Erythroblast (primary cell): ENCODE results near the gene NWD2.
"Not testable (repeated sequence)": the region's sequence is repeated elsewhere in the genome, so short reads cannot be mapped to it uniquely, and the experiment has no call there.

ENCODE experiments used
- DNase-seq, 2 experiments: peaks; one replicate each; lab custom pipeline; 2025; lab: John Stamatoyannopoulos, UW
- GATA1 ChIP-seq: IDR thresholded peaks from 2 replicates; pipeline ENCODE4 v1.6.1; 2011; ENCODE audit warnings: low read depth, mild to moderate bottlenecking, control low read depth, low read length, moderate library complexity
- POLR2A ChIP-seq: IDR thresholded peaks from 2 replicates; pipeline ENCODE4 v1.6.1; 2011; ENCODE audit warnings: mild to moderate bottlenecking, low read length

The NWD2 gene, protein sequence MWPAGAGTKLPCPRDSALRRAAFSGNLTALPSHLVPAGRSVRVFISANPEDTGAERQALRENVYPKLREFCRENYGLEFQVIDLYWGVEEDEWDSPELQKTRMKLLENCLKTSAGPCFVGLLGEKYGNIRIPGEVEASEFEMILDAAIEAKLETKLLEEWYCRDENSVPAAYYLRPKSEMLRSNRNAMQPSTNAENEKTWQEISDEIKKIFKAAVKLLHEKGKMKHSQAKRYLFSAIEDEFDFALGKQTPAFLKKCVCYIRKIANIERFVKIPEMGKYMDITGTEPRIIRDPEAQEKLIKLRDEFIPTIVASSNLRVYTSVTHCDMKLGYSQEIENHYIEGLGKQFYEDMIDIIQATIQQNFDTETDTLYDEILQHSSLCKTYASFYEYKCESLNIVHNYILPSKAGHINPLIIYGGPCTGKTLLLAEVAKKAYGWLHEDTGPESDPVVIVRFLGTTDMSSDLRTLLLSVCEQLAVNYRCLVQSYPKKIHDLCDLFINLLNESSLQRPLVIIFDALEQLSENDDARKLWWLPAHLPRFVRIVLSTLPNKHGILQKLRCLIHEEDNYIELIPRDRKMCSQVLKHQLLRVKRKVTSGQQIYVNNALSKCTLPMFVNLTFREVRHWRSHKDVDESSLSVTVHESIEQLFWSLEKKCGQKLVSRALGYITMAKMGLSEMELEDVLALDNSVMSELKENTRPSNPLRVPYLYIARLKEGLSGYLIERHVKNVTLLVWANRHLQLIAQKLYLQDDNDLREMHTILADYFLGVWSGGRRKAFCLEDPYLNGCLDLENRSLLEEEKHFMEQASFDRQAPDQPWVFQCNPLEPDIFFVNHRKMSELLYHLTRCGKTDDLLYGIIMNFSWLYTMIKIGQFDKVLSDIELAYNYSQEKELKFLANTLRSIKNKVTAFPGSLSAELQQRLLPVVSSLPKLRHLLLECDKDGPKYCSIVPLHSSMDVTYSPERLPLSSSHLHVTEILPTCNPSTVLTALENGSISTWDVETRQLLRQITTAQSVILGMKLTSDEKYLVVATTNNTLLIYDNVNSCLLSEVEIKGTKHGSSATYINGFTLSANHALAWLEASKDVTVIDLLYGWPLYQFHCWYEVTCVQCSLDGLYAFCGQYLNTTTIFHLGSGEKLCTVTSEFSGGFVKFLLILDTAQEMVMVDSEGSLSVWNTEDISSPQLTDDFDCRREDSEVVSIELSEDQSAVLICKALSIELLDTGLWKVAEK (N-terminal part only)

DNA sequence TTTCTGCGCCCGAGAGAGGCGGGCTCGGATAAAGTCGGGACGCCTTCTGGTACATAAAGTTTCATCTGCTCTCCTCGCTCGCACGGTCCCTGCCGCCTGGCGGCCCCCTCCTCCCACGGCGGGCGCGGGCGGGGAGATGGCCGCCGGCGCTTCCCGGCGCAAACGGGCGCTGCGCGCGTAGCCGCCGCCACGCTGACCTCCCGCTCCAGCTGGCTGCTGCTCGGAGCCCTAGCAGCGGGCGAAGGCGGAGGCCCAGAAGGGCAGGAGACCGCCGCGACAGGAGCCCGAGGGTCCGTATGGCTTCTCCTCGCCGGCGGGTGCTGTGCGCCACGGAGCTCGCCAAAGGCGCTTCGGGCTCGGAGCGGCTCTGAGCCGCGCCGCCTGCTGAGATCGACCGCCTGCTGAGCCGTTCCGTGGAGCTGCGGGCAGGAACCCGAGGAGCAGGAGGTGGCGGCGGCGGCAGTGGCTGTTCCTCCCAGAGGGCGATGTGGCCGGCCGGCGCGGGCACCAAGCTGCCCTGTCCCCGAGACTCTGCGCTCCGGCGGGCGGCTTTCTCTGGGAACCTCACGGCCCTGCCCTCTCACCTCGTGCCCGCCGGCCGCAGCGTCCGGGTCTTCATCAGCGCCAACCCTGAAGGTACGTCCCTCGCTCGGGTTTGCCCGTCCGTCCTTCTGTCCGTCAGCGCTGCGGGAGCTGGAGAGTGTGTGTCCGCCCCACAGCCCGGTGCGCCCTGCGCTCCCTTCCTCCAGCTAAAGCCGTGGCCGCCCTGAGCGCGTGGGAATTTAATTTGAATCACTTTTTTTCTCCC is at the start of gene NWD2:
Gene NWD2 (plus strand): TSS at position 161 of the 808 bp plus-strand sequence. CDS start 325 bp downstream, at position 486.
- DNase-seq, result peak in 1 of 2 experiments; percentile 20
- TF ChIP-seq POLR2A (no peak), GATA1 (no peak)

- DNase-seq, result no peak
- TF ChIP-seq POLR2A (no peak), GATA1 (no peak)
Observed at GRCh38 chr4:37197899-37198298, 46.6 kb upstream of the NWD2 start.

- DNase-seq, result not testable (repeated sequence)
Observed at GRCh38 chr4:37204740-37205139, 39.8 kb upstream of the NWD2 start.

DNA sequence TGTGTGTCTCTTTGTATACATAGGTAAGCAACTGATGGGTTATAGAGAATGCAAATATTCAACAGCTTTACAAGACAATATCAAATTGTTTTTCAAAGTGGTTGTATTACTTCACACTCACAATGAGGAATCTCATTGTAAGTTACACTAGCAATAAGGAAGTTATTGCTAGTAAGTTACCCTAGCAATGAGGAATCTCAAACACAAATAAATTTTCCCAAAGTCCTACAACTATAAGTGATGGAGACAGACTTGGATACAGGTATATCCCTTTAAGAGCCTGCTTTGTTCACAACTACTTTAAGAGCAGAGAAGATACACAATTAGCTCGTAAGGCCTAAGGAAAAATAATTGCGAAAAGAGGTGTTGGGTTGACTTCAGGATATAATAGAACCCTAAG is 28.3 kb upstream of the NWD2 start:
- no peak for DNase-seq
- TF ChIP-seq GATA1 (no peak), POLR2A (no peak)

- no peak for DNase-seq
- TF ChIP-seq POLR2A (no peak), GATA1 (no peak)
Observed at GRCh38 chr4:37219242-37219641, 25.3 kb upstream of the NWD2 start.

GRCh38 chr4:37219990-37220389 is 24.6 kb upstream of the NWD2 start:
- TF ChIP-seq GATA1 (no peak), POLR2A (no peak)
- no peak for DNase-seq

- no peak for DNase-seq
- TF ChIP-seq GATA1 (no peak), POLR2A (no peak)
Observed at GRCh38 chr4:37220685-37221084, 23.9 kb upstream of the NWD2 start.

DNA sequence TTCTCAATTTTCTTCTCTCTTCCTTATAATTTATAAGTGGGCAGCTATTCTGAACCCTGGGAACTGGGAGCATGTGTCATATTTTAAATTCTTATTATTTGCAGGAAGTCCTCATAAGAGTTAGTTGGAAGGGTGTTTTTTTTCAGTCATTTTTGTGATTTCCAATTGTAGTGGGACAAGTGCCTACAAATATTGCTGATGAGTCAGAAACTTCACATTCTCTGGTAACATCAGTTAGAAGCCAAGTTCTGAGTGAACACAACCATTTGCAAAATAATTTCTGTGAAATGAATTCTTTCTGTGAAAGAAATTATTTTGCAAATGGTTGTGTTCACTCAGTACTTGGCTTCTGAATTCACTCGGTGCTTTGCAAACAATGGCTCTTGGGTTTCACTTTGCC is 20.8 kb upstream of the NWD2 start:
- DNase-seq, result no peak
- TF ChIP-seq POLR2A, result no peak
- TF ChIP-seq GATA1, result no peak

DNA sequence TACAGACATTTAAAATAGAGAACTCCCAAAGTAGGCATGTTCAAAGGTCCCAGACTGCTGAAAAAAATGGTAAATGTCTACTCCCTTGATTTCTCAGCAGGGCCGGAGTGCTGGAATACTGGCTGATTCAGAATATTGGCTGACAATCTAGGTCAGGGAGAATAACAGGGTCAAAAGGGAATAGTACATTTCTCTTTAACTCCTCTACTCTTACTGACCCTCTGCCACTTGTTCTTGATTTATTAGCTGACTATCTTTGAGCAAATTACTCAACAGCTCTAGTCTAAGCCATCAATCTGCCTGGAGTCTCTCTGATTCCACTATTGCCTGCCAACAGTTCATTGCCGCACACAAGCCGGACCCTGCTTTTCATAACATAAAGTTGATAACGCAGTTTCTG is 19.7 kb upstream of the NWD2 start:
- TF ChIP-seq GATA1 (no peak), POLR2A (no peak)
- no peak for DNase-seq

GRCh38 chr4:37225778-37226177 is 18.8 kb upstream of the NWD2 start:
- TF ChIP-seq GATA1 (no peak), POLR2A (no peak)
- no peak for DNase-seq

- TF ChIP-seq GATA1, result no peak
- no peak for TF ChIP-seq POLR2A
- no peak for DNase-seq
Observed at GRCh38 chr4:37232315-37232714, 12.2 kb upstream of the NWD2 start.

GRCh38 chr4:37236165-37236564 is 8.4 kb upstream of the NWD2 start:
- TF ChIP-seq GATA1, result no peak
- TF ChIP-seq POLR2A, result no peak
- no peak for DNase-seq

- DNase-seq, result no peak
- TF ChIP-seq POLR2A, result no peak
- no peak for TF ChIP-seq GATA1
Observed at GRCh38 chr4:37241647-37242046, 2.9 kb upstream of the NWD2 start.
